NOMO-1 (cell line): ENCODE results near the gene BBC3.
"Not testable (repeated sequence)": the region's sequence is repeated elsewhere in the genome, so short reads cannot be mapped to it uniquely, and the experiment has no call there.

Experiments
- DNase-seq, 2 experiments: peaks; one replicate each; lab custom pipeline; 2025; ENCODE audit not compliant: unreplicated experiment in 2 of 2; lab: John Stamatoyannopoulos, UW

Gene BBC3, protein sequence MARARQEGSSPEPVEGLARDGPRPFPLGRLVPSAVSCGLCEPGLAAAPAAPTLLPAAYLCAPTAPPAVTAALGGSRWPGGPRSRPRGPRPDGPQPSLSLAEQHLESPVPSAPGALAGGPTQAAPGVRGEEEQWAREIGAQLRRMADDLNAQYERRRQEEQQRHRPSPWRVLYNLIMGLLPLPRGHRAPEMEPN

DNA sequence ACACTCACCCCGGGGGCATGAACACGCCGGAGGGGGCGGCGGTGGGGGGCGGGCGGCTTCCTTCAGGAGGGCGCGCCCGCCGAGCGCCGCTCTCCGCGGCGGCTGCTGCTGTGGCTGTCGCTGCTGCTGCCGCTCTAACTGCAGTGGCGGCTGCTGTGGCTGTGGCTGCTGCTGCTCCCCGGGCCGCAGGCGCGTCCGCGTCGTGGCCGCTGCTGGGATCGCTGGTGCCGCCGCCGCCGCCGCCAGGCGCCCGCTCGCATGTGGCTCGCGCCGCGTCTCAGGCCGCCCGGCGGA is at the start of gene BBC3:
BBC3 (minus strand) TSS at position 279 of the 294 bp plus-strand sequence. CDS start 2,768 bp downstream, outside the sequence.
- no peak for DNase-seq

DNA sequence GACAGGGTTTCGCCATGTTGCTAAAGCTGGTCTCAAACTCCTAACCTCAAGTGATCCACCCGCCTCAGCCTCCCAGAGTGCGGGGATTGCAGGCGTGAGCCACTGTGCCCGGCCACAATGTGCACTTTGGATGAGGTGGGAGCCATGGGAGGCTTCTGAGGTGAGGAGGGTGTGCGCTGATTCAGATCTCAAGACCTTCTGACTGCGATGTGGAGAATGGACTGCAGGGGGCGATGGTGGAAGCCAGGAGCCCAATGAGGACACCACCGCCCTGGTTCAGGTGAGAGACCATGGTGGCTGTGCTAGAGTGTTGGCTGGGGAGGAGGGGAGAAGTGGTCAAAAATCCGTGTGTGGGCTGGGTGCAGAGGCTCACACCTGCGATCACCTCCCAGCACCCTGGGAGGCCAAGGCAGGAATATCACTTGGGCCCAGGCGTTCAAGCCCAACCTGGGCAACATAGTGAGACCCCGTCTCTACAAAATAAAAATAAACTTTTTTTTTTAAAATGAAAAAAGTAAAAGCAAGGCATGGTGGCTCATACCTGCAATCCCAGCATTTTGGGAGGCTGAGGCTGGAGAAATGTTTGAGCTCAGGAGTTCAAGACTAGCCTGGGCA is 49.3 kb upstream of the BBC3 start:
- no peak for DNase-seq

DNA sequence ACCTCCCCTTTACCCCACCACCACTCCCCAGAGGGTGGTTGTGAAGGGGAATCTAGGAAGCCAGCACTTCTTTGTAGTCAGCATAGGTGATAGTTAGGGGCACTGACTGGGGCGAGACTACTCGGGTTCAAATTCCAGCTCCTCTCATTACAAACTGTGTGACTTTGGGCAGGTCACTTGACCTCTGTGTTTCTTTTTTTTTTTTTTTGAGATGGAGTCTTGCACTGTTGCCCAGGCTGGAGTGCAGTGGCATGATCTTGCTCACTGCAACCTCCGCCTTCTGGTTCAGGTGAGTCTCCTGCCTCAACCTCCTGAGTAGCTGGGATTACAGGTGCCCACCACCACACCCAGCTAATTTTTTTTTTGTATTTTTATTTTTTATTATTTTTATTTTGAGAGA is 45.5 kb upstream of the BBC3 start:
- DNase-seq, result not testable (repeated sequence)

DNA sequence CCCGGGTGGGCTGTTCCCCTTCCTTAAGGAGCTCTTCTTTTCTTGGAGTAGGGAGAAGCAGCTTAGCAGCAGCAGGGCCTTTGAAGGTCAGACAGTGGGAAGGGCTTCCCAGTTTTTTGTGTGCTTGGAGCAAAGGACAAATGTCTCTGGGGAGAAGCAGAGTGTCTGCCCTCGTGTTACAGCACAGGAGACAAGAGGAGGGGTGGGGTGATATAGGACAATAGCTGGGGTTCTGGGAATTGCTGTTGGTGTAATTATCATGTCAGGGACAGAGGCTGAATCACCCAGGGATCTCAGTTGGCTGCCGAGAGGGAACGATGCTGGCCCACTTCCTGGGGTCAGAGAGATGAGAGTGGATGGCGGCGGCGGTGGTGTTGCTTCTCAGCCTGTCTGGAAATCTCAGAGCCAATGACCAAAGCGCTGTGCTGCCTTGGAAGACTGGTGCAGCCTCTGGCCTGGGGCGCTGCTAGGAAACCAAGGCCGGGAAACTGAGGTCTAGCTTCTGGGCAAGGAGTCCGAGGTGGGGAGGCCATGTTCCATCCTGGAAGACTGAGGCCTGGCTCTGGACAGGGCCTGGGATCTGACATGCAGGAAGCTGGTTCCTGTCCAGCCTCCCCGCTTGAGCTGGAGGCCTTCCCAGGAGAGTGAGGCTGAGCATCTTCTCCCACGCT is 44.9 kb upstream of the BBC3 start:
- DNase-seq, result no peak

DNA sequence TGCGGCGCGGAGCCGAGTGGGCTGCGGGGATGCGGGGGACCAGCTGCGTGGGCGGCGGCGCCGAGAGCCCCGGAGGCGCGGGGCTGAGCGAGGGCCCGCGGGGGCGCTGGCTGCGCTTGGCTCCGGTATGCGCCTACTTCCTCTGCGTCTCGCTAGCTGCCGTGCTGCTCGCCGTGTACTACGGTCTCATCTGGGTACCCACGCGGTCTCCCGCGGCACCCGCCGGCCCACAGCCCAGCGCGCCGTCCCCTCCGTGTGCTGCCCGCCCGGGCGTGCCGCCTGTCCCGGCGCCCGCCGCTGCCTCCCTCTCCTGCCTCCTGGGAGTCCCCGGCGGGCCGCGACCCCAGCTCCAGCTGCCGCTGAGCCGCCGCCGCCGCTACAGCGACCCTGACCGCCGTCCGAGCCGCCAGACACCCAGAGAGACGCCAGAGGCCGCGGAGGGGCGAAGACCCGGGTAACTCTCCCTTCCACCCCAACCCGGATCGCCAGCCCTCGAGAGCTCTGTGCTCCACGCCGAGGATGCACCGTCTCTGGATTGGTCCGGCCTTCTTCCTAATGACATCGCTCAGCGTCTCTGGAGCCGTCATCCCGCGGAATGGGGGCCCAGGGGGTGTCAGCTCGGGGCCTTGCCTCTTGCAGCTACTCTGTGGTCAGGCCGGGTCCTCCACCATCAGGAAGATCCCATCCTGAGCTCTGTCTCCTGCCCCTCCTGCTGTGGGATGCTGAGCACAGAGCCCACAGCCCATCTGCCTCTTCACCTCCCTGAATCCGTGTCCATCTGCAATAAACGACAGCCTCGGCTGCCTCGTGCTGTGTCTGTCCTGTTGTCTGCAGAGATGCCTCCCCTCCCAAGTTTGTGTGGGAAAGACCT is 44.1 kb upstream of the BBC3 start:
- peak in 1 of 2 experiments; percentile 39 for DNase-seq

DNA sequence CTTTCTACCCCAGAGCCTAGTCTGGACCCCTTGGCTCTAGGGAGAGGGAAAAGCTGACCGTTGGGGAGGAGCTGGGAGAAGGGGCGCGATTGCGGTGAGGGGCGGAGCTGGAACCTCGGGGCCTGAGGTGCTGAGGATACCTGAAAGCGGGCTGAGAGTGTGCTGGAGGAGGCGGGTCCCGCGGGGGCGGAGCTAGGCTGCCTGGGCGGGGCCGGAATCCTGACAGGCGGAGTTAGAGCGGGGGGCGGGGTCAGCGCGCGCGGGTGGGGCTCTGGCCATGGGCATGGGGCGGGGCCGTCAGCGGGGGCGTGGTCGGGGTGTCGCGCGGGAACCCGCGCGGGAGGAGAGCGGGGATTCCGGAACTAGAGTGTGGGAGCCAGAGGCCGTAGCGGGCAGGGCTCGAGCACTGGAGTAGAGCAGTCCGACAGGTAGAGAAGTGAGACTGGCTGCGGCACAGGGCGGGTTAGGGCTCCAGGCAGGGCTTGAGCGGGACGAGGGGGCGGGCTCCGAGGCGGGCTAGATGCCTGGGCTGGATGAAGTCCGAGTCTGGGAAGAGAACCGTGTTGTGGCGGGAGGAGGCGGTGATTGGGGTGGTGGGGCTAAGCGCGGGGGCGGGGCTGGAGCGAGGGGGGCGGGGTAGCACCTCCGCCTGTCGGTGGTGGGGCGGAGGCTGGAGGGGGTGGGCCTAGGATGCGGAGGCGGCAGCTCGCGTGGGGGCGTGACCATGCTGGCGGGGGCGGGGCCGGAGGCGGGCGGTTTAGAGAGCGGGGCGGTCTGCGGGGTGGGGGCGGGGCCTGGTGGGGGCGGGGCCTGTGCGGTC is 43.3 kb upstream of the BBC3 start, which contains the start of gene INAFM1:
INAFM1 (plus strand) TSS at position 815 of the 820 bp plus-strand sequence. CDS start 35 bp downstream, outside the sequence.
- DNase-seq, result peak; percentile 87 to 97

DNA sequence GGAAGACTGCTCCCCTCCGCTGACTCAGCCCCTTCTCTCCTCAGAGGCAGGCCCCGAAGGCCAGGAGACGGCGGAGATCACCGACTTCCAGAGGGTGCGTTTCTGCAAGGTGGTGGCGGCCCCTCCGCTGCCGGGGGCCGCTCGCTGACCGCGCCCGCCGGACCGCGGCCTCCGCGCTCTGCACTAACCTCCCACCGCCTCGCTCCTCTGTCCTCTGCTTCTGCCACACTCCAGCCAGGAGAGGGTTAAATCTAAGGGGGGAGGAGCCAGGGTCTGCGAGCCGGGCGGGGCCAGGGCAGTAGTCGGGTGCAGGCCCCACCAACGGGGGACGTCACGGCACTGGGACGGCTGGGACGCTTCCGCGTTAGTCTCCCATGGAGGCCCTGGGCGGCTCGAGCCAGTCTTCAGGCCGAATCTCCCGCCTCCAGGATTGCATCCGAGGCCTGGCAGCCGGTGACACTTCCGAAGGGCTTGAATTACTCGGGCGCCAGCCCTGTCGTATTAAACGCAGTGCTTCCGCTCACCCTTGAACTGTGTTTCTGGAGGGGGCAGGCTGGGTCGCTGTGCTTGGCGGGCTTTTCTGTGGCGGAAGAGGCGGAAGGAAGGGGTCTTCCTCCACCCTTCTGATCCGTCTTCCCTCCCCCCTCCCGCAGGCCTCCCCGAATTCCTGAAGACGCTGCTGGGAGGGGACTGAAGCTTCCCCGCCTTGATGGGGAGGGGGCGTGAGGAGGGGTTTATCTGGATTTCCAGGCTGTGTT is 42.5 kb upstream of the BBC3 start:
- DNase-seq, result peak; percentile 89 to 90

DNA sequence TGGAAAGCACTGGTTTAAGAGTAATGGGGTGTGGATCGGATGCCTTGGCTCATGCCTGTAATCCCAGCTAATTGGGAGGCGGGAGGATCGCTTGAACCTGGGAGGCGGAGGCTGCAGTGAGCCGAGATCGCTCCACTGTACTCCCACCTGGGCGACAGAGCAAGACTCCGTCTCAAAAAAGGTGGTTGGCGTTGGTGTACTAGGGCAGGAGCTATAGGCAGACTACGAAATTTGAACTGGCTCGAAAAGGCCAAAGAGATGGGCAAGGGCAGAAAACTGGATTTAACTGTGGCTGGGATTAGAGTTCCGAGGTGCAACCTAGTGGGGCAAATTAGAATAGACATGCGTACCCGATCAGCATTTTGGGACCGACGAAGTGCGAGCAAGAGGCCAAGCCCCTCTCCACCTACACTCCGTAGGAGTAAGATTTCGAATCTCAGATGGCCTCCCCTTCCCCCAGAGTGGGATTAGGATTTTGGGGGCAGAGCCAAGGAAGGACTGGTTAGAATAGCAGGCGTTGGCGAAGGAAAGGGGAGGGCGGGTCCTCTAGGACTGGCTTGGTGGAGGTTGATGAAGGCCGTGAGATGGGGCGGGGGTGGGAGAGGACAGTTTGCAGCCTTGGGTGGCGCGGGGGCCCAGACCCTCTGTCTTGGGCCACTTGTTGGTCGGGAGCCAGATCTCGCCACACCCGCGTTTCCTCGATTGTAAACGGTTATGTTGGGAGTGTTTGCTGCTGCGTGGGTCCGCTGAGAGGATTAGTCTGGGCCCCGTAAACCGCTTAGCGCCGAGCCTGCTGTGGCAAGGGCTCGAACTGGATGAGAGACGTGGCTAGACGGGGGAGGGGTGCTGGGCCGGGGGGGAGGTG is 41.7 kb upstream of the BBC3 start:
- DNase-seq, result peak in 1 of 2 experiments; percentile 43

DNA sequence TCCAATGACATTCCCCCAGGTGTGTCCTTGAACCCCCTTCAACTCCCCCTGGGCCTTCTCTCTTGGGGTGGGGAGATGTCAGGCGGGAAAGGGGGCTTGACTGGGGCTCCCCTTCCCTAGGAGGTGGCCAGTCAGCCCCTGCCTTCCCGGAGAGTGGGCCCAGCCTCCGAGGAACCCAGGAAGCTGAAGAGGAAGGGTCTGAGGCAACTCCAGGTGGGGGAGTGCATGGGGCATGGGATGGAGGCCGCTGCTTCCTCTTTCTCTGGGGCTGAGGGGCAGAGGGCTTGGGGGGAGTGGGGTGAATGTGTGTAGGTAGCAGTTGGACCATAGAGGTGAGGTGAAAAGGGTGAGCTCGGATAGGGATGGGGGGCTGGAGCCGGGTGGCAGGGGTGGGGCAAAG is 41.0 kb upstream of the BBC3 start:
- no peak for DNase-seq

DNA sequence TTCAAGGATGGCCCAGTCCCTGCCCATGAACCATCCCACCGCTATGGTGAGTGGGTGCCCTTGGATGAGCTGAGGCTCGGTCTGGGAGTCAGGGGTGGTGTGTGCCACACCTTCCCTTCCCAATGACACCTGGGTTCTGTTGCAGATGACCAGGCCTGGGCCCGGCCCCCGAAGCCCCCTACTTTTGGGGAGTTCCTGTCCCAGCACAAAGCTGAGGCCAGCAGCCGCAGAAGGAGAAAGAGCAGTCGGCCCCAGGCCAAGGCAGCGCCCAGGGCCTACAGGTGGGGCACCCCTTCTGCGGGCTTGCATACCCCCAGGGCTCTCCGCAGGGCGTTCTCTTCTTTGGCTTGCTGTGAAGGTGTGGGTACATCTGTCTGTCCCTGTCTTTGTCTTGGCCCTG is 39.4 kb upstream of the BBC3 start:
- DNase-seq, result no peak

DNA sequence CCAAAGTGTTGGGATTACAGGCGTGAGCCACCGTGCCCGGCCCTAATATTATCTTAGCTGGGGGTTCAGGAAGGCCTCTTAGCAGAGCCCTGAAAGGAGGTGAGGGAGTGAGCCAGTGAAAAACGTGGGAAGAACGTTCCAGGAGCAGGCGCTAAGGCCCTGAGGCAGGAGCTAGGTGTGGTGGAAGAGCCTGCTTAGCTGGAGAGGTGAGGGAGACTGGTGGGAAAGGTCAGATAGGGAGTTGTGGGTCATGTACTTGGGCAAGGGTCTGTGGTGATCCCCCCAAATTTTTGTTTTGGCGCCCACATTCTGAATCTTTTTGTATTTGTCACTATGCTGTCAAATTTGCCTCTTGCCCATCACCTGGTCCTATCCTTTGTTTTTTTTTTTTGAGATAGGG is 38.6 kb upstream of the BBC3 start:
- no peak for DNase-seq

DNA sequence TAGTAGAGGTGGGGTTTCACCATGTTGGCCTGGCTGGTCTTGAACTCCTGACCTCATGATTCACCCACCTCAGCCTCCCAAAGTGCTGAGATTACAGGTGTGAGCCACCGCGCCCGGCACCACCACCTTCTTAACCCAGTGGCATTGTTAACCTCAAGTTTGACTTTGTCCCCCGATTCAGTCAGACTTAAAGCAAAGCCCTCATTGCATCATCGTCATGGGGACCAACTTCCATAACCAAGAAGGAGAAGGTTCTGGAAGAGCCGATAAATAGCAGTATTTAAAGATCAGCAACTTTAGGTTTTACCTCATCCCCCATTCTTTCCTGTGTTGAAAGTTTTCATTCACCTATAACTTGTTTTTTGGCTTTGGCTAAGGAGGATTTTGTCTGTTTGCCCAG is 37.0 kb upstream of the BBC3 start:
- no peak for DNase-seq

DNA sequence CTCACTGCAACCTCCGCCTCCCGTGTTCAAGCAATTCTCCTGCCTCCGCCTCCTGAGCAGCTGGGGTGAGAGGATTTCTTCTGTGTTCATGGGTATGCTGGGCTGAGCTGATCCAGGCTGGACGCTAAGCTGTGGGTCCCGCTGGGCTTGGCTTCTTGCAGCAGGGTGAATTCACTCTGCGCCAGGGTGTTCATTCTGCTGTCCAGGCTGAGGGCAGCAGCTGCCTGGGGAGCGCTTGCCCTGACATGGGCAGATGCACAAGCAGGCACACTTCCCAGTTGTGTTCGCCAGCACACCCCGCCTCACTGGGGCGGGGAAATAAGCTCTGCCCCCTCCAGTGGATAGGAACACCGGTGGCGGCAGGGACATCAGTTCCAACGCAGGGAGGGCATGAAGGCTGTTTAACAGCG is 36.4 kb upstream of the BBC3 start:
- DNase-seq, result no peak

DNA sequence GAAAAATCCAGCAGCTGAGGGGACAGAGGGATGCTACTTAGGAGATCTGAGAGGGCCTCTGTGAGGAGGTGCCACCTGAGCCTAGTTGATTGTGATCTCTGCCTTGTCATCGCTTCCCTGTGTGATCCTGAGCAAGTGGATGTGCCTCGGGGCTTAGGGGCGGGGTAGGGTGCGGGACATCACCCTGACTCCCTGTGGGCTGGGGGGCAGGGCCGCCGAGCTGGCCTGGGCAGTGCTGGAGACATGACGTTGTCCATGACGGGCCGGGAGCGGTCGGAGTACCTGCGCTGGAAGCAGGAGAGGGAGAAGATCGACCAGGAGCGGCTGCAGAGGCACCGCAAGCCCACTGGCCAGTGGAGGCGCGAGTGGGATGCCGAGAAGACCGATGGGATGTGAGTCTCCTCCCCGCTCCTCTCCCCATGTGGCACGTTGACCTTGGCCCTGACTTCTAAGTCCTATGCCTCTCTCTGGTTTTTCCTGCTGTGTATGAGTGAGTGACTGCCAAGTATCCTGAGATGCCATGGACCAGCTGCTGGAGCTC is 35.5 kb upstream of the BBC3 start:
- no peak for DNase-seq

DNA sequence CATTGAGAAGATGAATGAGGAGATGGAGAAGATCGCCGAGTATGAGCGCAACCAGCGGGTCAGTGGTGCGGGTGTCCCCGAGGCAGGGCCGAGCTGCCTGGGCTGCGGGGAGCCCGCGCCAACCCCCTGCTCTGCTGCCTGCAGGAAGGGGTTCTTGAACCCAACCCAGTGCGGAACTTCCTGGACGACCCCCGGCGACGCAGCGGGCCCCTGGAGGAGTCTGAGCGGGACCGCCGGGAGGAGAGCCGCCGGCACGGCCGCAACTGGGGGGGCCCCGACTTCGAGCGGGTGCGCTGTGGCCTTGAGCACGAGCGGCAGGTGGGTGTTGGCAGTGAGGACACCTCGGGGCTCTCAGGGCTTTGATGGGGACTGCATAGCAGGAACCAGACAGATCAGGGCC is 33.6 kb upstream of the BBC3 start:
- no peak for DNase-seq

DNA sequence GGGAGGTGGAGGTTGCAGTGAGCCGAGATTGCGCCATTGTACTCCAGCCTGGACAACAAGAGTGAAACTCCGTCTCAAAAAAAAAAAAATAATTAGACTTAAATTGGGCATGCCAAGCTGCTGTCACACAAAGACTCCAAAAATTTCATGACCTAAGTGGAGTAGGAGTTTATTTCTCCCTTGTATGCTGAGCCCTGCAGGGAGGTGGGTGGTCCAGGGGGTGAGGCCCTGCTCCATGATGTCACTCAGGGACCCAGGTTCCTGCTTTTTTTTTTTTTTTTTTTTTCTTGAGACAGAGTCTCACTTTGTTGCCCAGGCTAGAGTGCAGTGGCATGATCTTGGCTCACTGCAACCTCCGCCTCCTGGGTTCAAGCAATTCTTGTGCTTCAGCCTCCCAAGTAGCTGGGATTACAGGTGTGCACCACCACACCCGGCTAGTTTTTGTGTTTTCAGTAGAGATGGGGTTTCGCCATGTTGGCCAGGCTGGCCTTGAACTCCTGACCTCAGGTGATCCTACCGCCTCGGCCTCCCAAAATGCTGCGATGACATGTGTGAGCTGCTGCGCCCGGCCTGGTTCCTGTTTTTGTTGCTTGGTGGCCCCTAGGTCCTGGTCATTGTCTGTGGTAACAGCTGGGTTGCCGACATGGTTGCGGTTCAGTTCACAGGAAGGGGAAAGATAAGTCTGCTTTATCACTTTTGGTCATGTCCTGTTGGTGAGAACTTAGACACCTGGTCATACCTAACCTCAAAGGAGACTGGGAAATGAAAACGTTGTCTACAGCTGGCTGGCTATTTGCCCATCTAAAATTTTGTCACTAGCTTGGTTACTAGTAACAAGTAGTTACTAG is 31.2 kb upstream of the BBC3 start:
- peak; percentile 50 to 64 for DNase-seq

DNA sequence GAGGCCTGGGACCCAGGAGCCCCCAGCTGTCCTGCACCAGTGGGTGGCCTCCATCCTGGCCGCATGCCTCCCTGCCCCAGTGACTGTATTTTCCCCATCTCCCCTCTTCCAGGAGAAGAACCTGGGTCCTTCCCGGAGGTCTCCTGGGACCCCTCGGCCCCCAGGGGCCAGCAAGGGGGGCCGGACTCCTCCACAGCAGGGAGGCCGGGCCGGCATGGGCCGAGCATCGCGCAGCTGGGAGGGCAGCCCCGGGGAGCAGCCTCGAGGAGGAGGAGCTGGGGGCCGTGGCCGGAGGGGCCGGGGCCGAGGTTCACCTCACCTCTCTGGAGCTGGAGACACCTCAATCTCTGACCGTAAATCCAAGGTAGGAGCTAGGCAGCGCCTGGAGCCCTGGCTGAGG is 29.5 kb upstream of the BBC3 start:
- no peak for DNase-seq
